Left lung (tissue), 10 donors: Measurements from ENCODE around the gene ZNF835. TPM values are rescaled to one million over a fixed set of nuclear protein-coding genes. Genes with fewer than 3 reads are reported as not detected.

Source experiments
- ATAC-seq: fragments of 200-7000 bp; cut with Tn5 transposase; one replicate; pipeline ENCODE4 v1.9.1; 2020; ENCODE audit warnings: moderate library complexity
- DNase-seq, 4 donors: peaks; one replicate each; pipeline ENCODE4 v3.0.0-alpha.2; 2013 to 2020
- H3K27ac ChIP-seq, 2 donors: fragments of 200-600 bp; sonication (generic) in 1 of 2; one replicate each; pipeline versions ENCODE4 v1.5.0 to v1.8.0; 2020 to 2021
- H3K27me3 ChIP-seq, 2 donors: fragments of 200-600 bp; sonication (generic) in 1 of 2; one replicate each; pipeline versions ENCODE4 v1.5.0 to v1.8.0; 2020 to 2021
- H3K36me3 ChIP-seq, 2 donors: fragments of 200-600 bp; sonication (generic) in 1 of 2; one replicate each; pipeline versions ENCODE4 v1.5.0 to v1.8.0; 2020 to 2021
- H3K4me1 ChIP-seq, 2 donors: fragments of 200-600 bp; one replicate each; pipeline ENCODE4 v1.8.0; 2021
- H3K4me3 ChIP-seq, 2 donors: fragments of 200-600 bp; sonication (generic) in 1 of 2; one replicate each; pipeline versions ENCODE4 v1.5.0 to v1.8.0; 2020 to 2021; ENCODE audit warnings: mild to moderate bottlenecking in 1 of 2
- H3K9me3 ChIP-seq, 2 donors: fragments of 200-600 bp; sonication (generic) in 1 of 2; one replicate each; pipeline versions ENCODE4 v1.5.0 to v1.8.0; 2020 to 2021
- intact Hi-C, 2 donors: fragments of 100-400 bp; cut with DNase I; formaldehyde crosslinking; loops; one replicate each; pipeline versions ENCODE4 v1.11.2 to v1.14.2; 2022
- polyA plus RNA-seq, 6 donors: library from polyadenylated mRNA; unstranded; fragments of 120-200 nt; gene quantifications; one replicate each; pipeline ENCODE4 v1.2.1, GENCODE V29; 2013; ENCODE audit not compliant: insufficient read length in 6 of 6
- total RNA-seq, 2 donors: library from RNA; stranded (reverse); fragmentation: NEBNext Ultra II Directional; extraction: Animal tissue kit (Norgen Biotek cat#: 25700); gene quantifications; one replicate each; pipeline ENCODE4 v1.2.1, GENCODE V29; 2021
- TF ChIP-seq, protein P1 (sequence below), 2 donors: fragments of 200-600 bp; sonication (generic) in 1 of 2; IDR thresholded peaks; one replicate each; pipeline versions ENCODE4 v1.5.0 to v1.8.0; 2021; ENCODE audit warnings: antibody characterized with exemption in 2 of 2
- donor health status: DM: no; HTN: yes; CAD: no.
- donor health status: DM: no; HTN: no; CAD: no.

The ZNF835 gene
- total and polyA plus RNA-seq, 8 donors: 2.3 to 4.9 (median 3.6) TPM

DNA sequence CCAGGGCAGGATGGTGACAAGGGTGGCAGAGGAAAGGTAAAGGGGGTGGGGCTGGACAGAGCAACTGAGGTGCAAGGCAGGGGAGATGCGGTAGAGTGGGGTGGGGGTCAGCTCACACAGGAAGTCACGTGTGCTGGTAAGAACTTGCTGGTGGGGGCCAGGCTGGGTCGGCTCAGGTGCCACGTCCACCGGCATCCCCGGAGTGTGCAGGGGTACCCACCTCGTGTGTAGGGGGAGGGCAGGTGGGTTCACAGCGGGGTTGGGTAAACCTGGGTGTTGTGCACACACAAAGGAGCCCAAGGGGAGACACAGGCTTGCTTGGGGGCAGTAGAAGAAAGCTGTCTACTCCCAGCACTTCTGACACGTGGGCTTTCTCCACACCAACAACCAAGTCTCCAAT, 2.9 kb downstream of the ZNF835 start:
- H3K36me3 ChIP-seq: peaks cover 0 to 16% of the 10 kb centered on the region in 2 donors
- peaks cover 0 to 46% of the 10 kb centered on the region in 2 donors for H3K9me3 ChIP-seq
- H3K27ac ChIP-seq: no peak overlapping the region
- TF ChIP-seq, protein P1, sequence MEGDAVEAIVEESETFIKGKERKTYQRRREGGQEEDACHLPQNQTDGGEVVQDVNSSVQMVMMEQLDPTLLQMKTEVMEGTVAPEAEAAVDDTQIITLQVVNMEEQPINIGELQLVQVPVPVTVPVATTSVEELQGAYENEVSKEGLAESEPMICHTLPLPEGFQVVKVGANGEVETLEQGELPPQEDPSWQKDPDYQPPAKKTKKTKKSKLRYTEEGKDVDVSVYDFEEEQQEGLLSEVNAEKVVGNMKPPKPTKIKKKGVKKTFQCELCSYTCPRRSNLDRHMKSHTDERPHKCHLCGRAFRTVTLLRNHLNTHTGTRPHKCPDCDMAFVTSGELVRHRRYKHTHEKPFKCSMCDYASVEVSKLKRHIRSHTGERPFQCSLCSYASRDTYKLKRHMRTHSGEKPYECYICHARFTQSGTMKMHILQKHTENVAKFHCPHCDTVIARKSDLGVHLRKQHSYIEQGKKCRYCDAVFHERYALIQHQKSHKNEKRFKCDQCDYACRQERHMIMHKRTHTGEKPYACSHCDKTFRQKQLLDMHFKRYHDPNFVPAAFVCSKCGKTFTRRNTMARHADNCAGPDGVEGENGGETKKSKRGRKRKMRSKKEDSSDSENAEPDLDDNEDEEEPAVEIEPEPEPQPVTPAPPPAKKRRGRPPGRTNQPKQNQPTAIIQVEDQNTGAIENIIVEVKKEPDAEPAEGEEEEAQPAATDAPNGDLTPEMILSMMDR (IDR thresholded peaks at IDR 0.05): no peak
- no peak for ATAC-seq
- H3K4me1 ChIP-seq: peaks cover 9 to 16% of the 10 kb centered on the region in 2 donors
- H3K4me3 ChIP-seq: no peak overlapping the region
- no peaks in the 10 kb centered on the region for H3K27me3 ChIP-seq
- DNase-seq: no peak
- intact Hi-C loops: no loop called here

DNA sequence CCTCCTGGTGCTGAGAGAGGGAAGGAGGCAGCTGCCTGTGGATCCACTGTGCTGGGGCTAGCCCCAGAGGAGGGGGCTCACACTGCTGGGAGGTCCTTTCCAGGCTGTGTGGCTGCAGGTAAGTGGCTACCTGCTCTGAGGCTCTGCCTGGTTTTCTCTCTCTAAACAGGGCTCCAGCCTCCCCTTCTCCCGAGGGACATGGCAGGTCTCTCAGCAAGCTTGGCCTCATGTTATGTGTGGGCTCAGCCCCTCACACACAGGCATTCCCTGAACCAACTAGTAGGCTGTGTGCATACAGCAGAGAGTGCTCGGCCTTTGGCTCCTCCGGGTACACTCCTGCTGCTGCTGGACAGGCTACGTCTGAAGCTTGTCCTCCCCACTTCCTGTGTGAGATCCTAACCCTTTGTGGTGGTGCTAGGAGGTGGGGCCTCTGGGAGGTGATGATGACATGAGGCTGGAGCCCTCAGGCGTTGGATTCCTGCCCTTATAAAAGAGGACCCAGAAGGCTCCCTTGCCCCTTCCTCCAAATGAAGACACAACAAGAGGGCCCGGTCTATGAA, 4.2 kb downstream of the ZNF835 start:
- peaks cover 0 to 57% of the 10 kb centered on the region in 2 donors for H3K9me3 ChIP-seq
- H3K4me3 ChIP-seq: no peak overlapping the region
- H3K27me3 ChIP-seq: no peaks in the 10 kb centered on the region
- no peak overlapping the region for H3K27ac ChIP-seq
- DNase-seq (no peak), ATAC-seq (no peak)
- TF ChIP-seq, protein P1 (IDR thresholded peaks at IDR 0.05): no peak
- intact Hi-C loops: no loop called here
- peaks cover 0 to 22% of the 10 kb centered on the region in 2 donors for H3K36me3 ChIP-seq
- peaks cover 9 to 16% of the 10 kb centered on the region in 2 donors for H3K4me1 ChIP-seq

DNA sequence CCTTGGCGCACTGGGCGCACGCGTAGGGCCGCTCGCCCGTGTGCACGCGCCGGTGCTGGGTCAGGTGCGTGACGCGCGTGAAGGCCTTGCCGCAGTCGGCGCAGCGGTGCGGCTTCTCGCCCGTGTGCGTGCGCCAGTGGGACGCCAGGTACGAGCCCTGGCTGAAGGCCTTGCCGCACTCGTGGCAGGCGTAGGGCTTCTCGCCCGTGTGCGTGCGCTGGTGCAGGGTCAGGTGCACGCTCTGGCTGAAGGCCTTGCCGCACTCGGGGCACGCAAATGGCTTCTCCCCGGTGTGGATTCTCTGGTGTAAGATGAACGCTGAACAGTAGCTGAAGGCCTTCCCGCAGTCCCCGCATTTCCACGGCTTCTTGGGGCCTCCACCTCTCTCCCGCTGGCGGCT, 7.0 kb downstream of the ZNF835 start:
- ATAC-seq (no peak), DNase-seq (no peak)
- intact Hi-C loops: no loop called here

GRCh38 chr19:56663931-56664500, 7.5 kb downstream of the ZNF835 start:
- Histone ChIP-seq H3K36me3 (peaks cover 0 to 22% of the 10 kb centered on the region in 2 donors), H3K4me1 (peaks cover 0 to 3% of the 10 kb centered on the region in 2 donors), H3K9me3 (peaks cover 0 to 86% of the 10 kb centered on the region in 2 donors), H3K27me3 (no peaks in the 10 kb centered on the region), H3K27ac (no peak overlapping the region), H3K4me3 (no peak overlapping the region)
- TF ChIP-seq, protein P1 (IDR thresholded peaks at IDR 0.05): no peak
- intact Hi-C loops: no loop called here
- DNase-seq (no peak), ATAC-seq (no peak)

More for the DNA sequence above, 7.0 kb downstream of the ZNF835 start:
- Histone ChIP-seq H3K4me1 (peaks cover 0 to 3% of the 10 kb centered on the region in 2 donors), H3K9me3 (peaks cover 0 to 84% of the 10 kb centered on the region in 2 donors), H3K27me3 (no peaks in the 10 kb centered on the region), H3K4me3 (no peak overlapping the region), H3K27ac (no peak overlapping the region), H3K36me3 (peaks cover 0 to 22% of the 10 kb centered on the region in 2 donors)
- TF ChIP-seq, protein P1 (IDR thresholded peaks at IDR 0.05): no peak

DNA sequence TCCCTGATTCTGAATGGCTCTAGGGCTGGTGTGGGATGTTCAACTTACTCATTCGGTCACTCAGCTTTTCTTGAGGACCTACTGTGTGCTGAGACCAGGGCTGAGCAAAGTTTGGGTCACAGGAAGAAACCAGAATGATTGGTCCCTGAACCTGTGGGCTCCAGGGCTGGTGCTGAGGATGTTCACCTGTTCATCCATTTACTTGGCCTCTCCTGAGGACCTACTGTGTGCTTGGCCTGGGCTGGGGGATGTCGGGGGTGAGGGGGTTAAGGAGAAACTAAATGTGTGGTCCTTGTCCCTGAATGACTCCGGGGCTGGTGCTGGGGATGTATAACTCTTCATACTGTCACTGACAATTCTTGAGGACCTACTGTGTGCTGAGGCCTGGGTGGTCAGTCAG, 10.3 kb downstream of the ZNF835 start:
- Histone ChIP-seq H3K9me3 (peaks cover 0 to 82% of the 10 kb centered on the region in 2 donors), H3K36me3 (peaks cover 0 to 22% of the 10 kb centered on the region in 2 donors), H3K4me1 (peaks cover 0 to 3% of the 10 kb centered on the region in 2 donors), H3K4me3 (no peak overlapping the region), H3K27me3 (no peaks in the 10 kb centered on the region), H3K27ac (no peak overlapping the region)
- TF ChIP-seq, protein P1 (IDR thresholded peaks at IDR 0.05): no peak
- intact Hi-C loops: no loop called here
- DNase-seq (no peak), ATAC-seq (no peak)
